Stomach (tissue), 4 donors: ENCODE measurements around the gene DCAF5.

ENCODE experiments used
- EP300 ChIP-seq: sonication (generic); formaldehyde crosslinking; IDR thresholded peaks from one replicate; pipeline ENCODE4 v1.6.1; 2017; ENCODE audit warnings: antibody characterized with exemption
- POLR2A ChIP-seq, 4 donors: fragments of 450-650 bp; IDR thresholded peaks; one replicate each; pipeline ENCODE4 v1.6.1; 2016; ENCODE audit warnings: antibody characterized with exemption in 4 of 4, control low read depth in 2 of 4, mild to moderate bottlenecking in 1 of 4, moderate library complexity in 1 of 4

DNA sequence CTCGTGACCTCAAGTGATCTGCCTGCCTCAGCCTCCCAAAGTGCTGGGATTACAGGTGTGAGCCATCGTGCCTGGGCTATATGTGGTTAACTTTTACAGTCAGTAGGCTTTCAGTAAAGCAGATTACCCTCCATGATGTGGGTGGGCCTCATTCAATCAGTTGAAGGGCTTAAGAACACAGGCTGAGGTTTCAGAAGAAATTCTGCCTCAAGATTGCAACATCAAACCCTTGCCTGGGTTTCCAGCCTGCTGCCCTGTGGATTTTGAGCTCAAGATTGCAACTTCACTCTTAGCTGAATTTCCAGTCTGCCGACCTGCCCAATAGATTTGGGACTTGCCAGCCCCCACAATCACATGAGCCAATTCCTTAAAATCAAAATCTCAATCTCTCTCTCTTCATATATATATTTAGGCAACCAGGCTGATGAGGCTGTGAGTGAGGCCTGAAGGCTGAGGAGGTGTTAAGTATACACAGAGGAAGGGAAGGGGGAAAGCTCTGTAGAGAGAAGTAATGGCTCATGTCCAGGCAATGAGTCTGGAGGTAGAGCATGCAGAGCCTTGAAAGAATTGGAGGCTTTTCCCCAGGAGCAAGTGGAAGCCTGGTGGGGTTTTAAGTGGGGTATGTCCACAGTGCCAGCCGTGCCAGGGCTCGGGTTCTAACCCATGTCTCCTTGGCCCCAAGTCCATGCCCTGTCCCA, 140.5 kb downstream of the DCAF5 start:
- no peak for TF ChIP-seq EP300
- TF ChIP-seq POLR2A (IDR thresholded peaks at IDR 0.05) = no peak
